Endodermal cell (in vitro differentiated cells): ENCODE measurements around the gene DYNLL1. TPM values are rescaled to one million over a fixed set of nuclear protein-coding genes. Genes with fewer than 3 reads are reported as not detected.

Source experiments
- DNase-seq: peaks from one replicate; pipeline ENCODE4 v3.0.0-alpha.2; 2017
- H3K27ac ChIP-seq: 2 replicates; pipeline ENCODE4 v1.5.1; 2013; ENCODE audit warnings: mild to moderate bottlenecking, low read depth, low read length, moderate library complexity
- H3K27me3 ChIP-seq: 2 replicates; pipeline ENCODE4 v1.6.1; 2013; ENCODE audit warnings: mild to moderate bottlenecking, low read length, moderate library complexity; ENCODE audit not compliant: insufficient read depth, control insufficient read depth, poor library complexity, severe bottlenecking
- H3K36me3 ChIP-seq: 2 replicates; pipeline ENCODE4 v1.7.0; 2013; ENCODE audit warnings: mild to moderate bottlenecking, low read length, moderate library complexity; ENCODE audit not compliant: control insufficient read depth, insufficient read depth
- H3K4me1 ChIP-seq: one replicate; pipeline ENCODE4 v1.7.0; 2013; ENCODE audit warnings: low read length; ENCODE audit not compliant: control insufficient read depth, insufficient read depth
- H3K4me3 ChIP-seq: 2 replicates; pipeline ENCODE4 v1.5.1; 2013; ENCODE audit warnings: mild to moderate bottlenecking, low read length, moderate library complexity
- H3K9ac ChIP-seq: 2 replicates; pipeline ENCODE4 v1.6.1; 2013; ENCODE audit warnings: mild to moderate bottlenecking, low read length, moderate library complexity; ENCODE audit not compliant: poor library complexity, severe bottlenecking; ENCODE audit errors: extremely low read depth
- H3K9me3 ChIP-seq: 2 replicates; pipeline ENCODE4 v1.6.1; 2013; ENCODE audit warnings: mild to moderate bottlenecking, low read length, moderate library complexity; ENCODE audit not compliant: control insufficient read depth
- H3K27ac Mint-ChIP-seq: 2 replicates; pipeline ENCODE4 v1.8.0; 2020; ENCODE audit warnings: mixed read lengths
- H3K27me3 Mint-ChIP-seq: 2 replicates; pipeline ENCODE4 v1.8.0; 2021; ENCODE audit warnings: mild to moderate bottlenecking, mixed read lengths; ENCODE audit not compliant: insufficient read depth
- H3K36me3 Mint-ChIP-seq: 2 replicates; pipeline ENCODE4 v1.8.0; 2020; ENCODE audit warnings: low read depth, mixed read lengths
- H3K4me1 Mint-ChIP-seq: 2 replicates; pipeline ENCODE4 v1.8.0; 2020; ENCODE audit warnings: mixed read lengths
- H3K4me3 Mint-ChIP-seq: 2 replicates; pipeline ENCODE4 v1.8.0; 2020; ENCODE audit warnings: mild to moderate bottlenecking, moderate library complexity, mixed read lengths
- H3K9me3 Mint-ChIP-seq: 2 replicates; pipeline ENCODE4 v1.8.0; 2020; ENCODE audit warnings: mild to moderate bottlenecking, mixed read lengths
- WGBS, 2 experiments: methylation state at CpG; one replicate each; pipeline versions ENCODE4 v1.1.5 to v1.1.7; 2013; ENCODE audit warnings: missing lambda C conversion rate in 2 of 2, mixed read lengths in 1 of 2; ENCODE audit not compliant: insufficient coverage in 1 of 2, insufficient read length in 1 of 2; 5-methylcytosine and 5-hydroxymethylcytosine counted together
- total RNA-seq, 2 donors: library from RNA; stranded (reverse); fragmentation: NEBNext Ultra II Directional in 1 of 2; extraction: Animal tissue kit (Norgen Biotek cat#: 25700) in 1 of 2; gene quantifications; 2 replicates in 1 of 2; 3 replicates in 1 of 2; pipeline ENCODE4 v1.2.1, GENCODE V29; 2021
- TF ChIP-seq, protein P1 (sequence below): fragments of 200-600 bp; sonication (generic); conservative IDR thresholded peaks from 2 replicates; pipeline ENCODE4 v1.5.0; 2021; ENCODE audit warnings: antibody characterized with exemption, mild to moderate bottlenecking

The DYNLL1 gene
- total RNA-seq, 2 donors from 2014 or later, result 326 to 424 TPM

DNA sequence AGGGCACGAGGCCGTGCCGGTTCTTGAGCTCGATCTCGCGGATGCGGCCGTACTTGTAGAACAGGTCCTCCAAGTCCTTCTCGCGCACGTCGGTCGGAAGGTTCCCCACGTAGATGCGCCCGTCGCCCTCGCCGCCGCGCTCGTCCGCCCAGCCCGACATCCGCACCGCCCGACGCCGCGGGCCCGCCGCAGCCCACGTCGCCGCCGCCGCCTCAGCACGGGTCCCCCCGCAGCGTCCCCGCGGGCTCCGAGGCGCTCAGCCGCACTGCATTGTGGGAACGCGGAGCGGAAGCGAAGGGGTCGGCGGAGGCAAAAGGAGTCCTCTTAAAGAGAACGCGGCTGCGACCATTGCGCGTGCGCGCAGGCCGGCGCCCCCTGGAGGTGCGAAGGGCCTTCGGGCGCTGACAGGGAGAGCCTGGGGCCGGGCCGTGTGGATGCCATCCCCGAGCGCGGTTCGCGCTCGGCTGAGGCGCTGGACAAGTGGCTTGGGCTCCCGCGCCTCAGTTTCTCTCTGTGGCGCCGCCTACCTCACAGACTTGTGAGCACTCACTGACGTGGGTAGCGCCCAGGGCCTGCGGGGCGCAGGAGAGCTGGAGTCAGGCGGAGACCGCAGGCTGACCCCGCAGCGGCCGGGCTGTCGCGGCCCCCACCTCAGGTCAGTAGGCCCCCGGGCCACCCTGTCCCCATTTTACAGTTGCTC is 26.3 kb upstream of the DYNLL1 start, which contains the start of gene SRSF9:
SRSF9 (minus strand) TSS at position 299 of the 700 bp plus-strand sequence; CDS start at position 160, 139 bp downstream.
- TF ChIP-seq, protein P1, sequence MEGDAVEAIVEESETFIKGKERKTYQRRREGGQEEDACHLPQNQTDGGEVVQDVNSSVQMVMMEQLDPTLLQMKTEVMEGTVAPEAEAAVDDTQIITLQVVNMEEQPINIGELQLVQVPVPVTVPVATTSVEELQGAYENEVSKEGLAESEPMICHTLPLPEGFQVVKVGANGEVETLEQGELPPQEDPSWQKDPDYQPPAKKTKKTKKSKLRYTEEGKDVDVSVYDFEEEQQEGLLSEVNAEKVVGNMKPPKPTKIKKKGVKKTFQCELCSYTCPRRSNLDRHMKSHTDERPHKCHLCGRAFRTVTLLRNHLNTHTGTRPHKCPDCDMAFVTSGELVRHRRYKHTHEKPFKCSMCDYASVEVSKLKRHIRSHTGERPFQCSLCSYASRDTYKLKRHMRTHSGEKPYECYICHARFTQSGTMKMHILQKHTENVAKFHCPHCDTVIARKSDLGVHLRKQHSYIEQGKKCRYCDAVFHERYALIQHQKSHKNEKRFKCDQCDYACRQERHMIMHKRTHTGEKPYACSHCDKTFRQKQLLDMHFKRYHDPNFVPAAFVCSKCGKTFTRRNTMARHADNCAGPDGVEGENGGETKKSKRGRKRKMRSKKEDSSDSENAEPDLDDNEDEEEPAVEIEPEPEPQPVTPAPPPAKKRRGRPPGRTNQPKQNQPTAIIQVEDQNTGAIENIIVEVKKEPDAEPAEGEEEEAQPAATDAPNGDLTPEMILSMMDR, result peak; percentile 92
- Histone ChIP-seq H3K27ac (peak within 1 kb of the TSS; percentile 91), H3K27me3 (no peaks in the 10 kb centered on the region), H3K4me1 (peaks cover 3% of the 10 kb centered on the region), H3K36me3 (peaks cover 31% of the 10 kb centered on the region), H3K9ac (peak within 1 kb of the TSS; percentile 83), H3K9me3 (no peaks in the 10 kb centered on the region), H3K4me3 (peak within 1 kb of the TSS; percentile 95)
- no peaks in the 10 kb centered on the region for H3K9me3 Mint-ChIP-seq
- H3K36me3 Mint-ChIP-seq, result peaks cover 26% of the 10 kb centered on the region
- DNase-seq, result peak; percentile 99
- WGBS, 2 experiments, result 0 to 1% methylated on average over 49 to 88 of the region's 88 CpGs
- H3K27ac Mint-ChIP-seq, result peak within 1 kb of the TSS; percentile 90
- no peaks in the 10 kb centered on the region for H3K27me3 Mint-ChIP-seq
- H3K4me1 Mint-ChIP-seq, result peaks cover 25% of the 10 kb centered on the region
- H3K4me3 Mint-ChIP-seq, result peak within 1 kb of the TSS; percentile 90

DNA sequence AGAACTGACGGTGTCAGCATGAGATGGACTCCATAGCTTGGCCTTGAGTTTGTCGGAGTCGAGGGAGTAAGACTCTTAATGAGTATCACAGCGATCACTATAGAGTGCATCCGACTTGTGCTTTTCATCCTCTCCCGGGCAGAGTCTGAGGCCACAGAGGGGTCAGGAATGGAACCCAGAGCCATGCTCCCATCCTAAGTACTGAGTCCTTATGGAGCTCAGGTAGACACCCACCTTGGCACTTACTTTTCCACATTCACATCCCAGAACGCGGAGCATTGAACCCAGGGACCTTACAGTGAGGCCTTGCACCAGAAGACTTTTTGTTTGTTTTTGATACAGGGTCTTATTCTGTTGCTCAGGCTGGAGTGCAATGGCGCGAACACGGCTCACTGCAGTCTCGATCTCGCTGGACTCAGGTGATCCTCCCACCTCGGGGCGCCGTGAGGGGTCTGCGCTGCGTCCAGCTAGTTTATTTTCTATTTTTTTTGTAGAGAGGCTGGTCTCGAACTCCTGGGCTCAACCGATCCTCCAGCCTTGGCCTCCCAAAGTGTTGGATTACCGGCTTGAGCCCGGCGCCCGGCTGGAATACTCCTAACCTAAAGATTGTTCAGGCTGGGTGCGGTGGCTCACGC is 25.6 kb upstream of the DYNLL1 start:
- H3K4me1 ChIP-seq, result peaks cover 3% of the 10 kb centered on the region

DNA sequence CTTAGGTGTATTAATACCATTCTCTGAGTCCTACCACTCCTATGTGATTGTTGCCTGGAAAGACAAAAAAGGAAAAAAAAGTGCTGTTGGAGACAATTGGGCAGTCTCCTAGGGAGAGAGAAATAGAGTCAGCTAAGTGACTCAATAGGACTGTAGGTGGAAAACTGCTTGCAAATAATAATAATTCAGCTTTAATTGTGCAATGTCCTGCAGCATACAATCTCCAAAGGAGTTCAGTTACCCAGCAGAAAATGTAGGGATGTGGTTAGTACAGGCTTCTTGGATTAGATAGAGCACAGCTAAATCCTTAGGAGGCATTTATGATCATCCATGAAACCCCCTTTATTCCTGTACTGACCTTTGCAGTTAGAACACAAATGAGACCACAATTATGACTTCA is 23.4 kb upstream of the DYNLL1 start:
- Histone ChIP-seq H3K9ac (no peak overlapping the region), H3K4me1 (no peaks in the 10 kb centered on the region), H3K36me3 (peaks cover 3% of the 10 kb centered on the region), H3K27me3 (no peaks in the 10 kb centered on the region), H3K27ac (no peak overlapping the region), H3K4me3 (no peak overlapping the region), H3K9me3 (no peaks in the 10 kb centered on the region)
- no peak for DNase-seq
- no peak overlapping the region for H3K4me3 Mint-ChIP-seq
- no peak overlapping the region for H3K27ac Mint-ChIP-seq
- peaks cover 17% of the 10 kb centered on the region for H3K4me1 Mint-ChIP-seq
- TF ChIP-seq, protein P1, result no peak
- no peaks in the 10 kb centered on the region for H3K27me3 Mint-ChIP-seq
- H3K36me3 Mint-ChIP-seq, result peaks cover 6% of the 10 kb centered on the region
- no peaks in the 10 kb centered on the region for H3K9me3 Mint-ChIP-seq

More for the DNA sequence above, 25.6 kb upstream of the DYNLL1 start:
- Histone ChIP-seq H3K9me3 (no peaks in the 10 kb centered on the region), H3K27me3 (no peaks in the 10 kb centered on the region), H3K27ac (no peak overlapping the region), H3K36me3 (peaks cover 24% of the 10 kb centered on the region), H3K9ac (peak overlapping the region; percentile 27), H3K4me3 (peak overlapping the region; percentile 95)
- 64 to 72% methylated on average over 19 to 26 of the region's 26 CpGs for WGBS, 2 experiments
- peaks cover 26% of the 10 kb centered on the region for H3K4me1 Mint-ChIP-seq
- no peaks in the 10 kb centered on the region for H3K27me3 Mint-ChIP-seq
- no peak for DNase-seq
- TF ChIP-seq, protein P1, result no peak
- no peaks in the 10 kb centered on the region for H3K9me3 Mint-ChIP-seq
- H3K27ac Mint-ChIP-seq, result peak overlapping the region; percentile 75
- H3K36me3 Mint-ChIP-seq, result peaks cover 19% of the 10 kb centered on the region
- H3K4me3 Mint-ChIP-seq, result peak overlapping the region; percentile 90
